Measurements from ENCODE around the gene CLASRP. TPM values are rescaled to one million over a fixed set of nuclear protein-coding genes. Genes with fewer than 3 reads are reported as not detected.

Gene CLASRP
- total RNA-seq, 1 experiment from 2014 or later, result 88.0 TPM

DNA sequence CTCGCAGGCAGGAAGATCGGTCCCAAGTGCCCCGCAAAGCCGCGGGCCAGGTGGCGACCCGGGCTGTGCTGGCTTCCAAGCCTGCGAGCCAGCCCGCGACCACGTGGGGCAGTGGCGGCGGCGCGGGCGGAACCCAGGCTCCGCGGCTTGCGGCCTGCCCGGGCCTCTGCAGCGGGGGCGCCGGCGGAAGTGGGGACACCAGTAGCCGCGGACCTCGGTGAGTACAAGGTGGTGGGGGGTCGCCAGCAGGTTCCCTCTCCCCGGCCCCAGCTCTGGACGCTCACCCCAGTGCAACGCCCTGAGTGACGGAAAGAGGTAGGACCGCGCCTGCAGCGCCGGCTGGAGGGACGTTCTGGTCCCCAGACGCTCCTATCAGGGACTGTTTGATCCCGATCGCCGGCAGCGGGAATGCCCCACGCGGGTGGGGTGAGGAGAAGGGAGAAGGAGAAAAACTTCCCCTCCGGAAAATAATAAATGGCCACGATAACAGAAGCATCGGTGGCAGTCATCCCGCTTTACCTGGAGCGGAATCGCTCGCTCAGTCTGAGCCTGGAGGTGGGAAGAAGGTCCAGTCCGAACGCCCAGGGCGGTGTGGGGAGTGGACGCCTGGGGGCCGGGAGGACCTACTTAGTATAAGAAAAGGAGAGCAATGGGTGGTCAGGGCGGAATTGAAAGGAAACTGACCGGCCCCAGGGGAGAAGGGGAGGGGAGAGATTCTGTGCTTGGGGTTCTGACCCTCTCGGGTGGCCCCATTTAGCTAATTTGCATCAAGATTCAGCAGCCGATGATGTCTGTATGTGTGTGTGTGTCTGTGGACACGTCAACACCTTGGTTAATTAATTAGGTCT is 40.4 kb downstream of the CLASRP start, which contains the start of gene GEMIN7 (continued):
- TF ChIP-seq RORB (CRISPR knock-in tag; IDR thresholded peaks at IDR 0.05), result no peak
- peak; percentile 73; the same call in 1 of the 2 replicates for TF ChIP-seq ZBTB21 (CRISPR knock-in tag; IDR thresholded peaks at IDR 0.05; ENCODE audit: borderline replicate concordance)
- TF ChIP-seq, protein P1, sequence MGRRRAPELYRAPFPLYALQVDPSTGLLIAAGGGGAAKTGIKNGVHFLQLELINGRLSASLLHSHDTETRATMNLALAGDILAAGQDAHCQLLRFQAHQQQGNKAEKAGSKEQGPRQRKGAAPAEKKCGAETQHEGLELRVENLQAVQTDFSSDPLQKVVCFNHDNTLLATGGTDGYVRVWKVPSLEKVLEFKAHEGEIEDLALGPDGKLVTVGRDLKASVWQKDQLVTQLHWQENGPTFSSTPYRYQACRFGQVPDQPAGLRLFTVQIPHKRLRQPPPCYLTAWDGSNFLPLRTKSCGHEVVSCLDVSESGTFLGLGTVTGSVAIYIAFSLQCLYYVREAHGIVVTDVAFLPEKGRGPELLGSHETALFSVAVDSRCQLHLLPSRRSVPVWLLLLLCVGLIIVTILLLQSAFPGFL (CRISPR knock-in tag; IDR thresholded peaks at IDR 0.05; ENCODE audit: borderline replicate concordance), result 0 out of 2 replicates have a peak, but pooled peaks have one; percentile 22
- no peak for TF ChIP-seq ZNF532 (CRISPR knock-in tag; IDR thresholded peaks at IDR 0.05; ENCODE audit: borderline replicate concordance)
- TF ChIP-seq ZNF232 (CRISPR knock-in tag; IDR thresholded peaks at IDR 0.05), result peak; percentile 25; the same call in 1 of the 2 replicates
- peak; percentile 44; the same call in 1 of the 2 replicates for TF ChIP-seq E2F5 (CRISPR knock-in tag; IDR thresholded peaks at IDR 0.05)
- TF ChIP-seq TP53 (CRISPR knock-in tag; IDR thresholded peaks at IDR 0.05), result peak; percentile 84; the same call in 1 of the 2 replicates
- no peak for TF ChIP-seq CTCF (IDR thresholded peaks at IDR 0.05)
- TF ChIP-seq NFYB (CRISPR knock-in tag; conservative IDR thresholded peaks at IDR 0.05; ENCODE audit: low read depth), result peak; percentile 45
- peak; percentile 42; the same call in 1 of the 2 replicates for TF ChIP-seq CREM (CRISPR knock-in tag; IDR thresholded peaks at IDR 0.05)
- TF ChIP-seq PRRX2 (CRISPR knock-in tag; IDR thresholded peaks at IDR 0.05), result no peak
- TF ChIP-seq ZNF396 (CRISPR knock-in tag; IDR thresholded peaks at IDR 0.05; ENCODE audit: borderline replicate concordance), result no peak
- peak; percentile 70 for TF ChIP-seq PRDM15 (CRISPR knock-in tag; IDR thresholded peaks at IDR 0.05)
- TF ChIP-seq SP1 (CRISPR knock-in tag; conservative IDR thresholded peaks at IDR 0.05), result peak; percentile 92
- TF ChIP-seq MYBL2 (CRISPR knock-in tag; IDR thresholded peaks at IDR 0.05), result peak; percentile 88
- no peak for TF ChIP-seq NR3C1 (CRISPR knock-in tag; conservative IDR thresholded peaks at IDR 0.05; ENCODE audit: low read depth)
- TF ChIP-seq E2F4 (CRISPR knock-in tag; IDR thresholded peaks at IDR 0.05; ENCODE audit: borderline replicate concordance, low read depth), result peak; percentile 90
- no peak for TF ChIP-seq NFATC4 (CRISPR knock-in tag; IDR thresholded peaks at IDR 0.05)
- no peak for TF ChIP-seq ATF6 (CRISPR knock-in tag; IDR thresholded peaks at IDR 0.05)
- peak; percentile 57; the same call in 1 of the 2 replicates for TF ChIP-seq ZNF263 (CRISPR knock-in tag; IDR thresholded peaks at IDR 0.05; ENCODE audit: low read depth)
